SK-N-MC (cell line): Measurements from ENCODE around the gene SPTAN1.

Source experiments
- EZH2 ChIP-seq: fragments of 200-600 bp; sonication (generic); IDR thresholded peaks from one replicate; pipeline ENCODE4 v1.6.1; 2017; ENCODE audit warnings: antibody characterized with exemption
- FOXP2 ChIP-seq: optimal IDR thresholded peaks from 2 replicates; pipeline ENCODE3; 2011; ENCODE audit warnings: mild to moderate bottlenecking, moderate library complexity; ENCODE audit not compliant: insufficient read depth; ENCODE audit errors: extremely low read length, control extremely low read depth
- POLR2AphosphoS5 ChIP-seq: IDR thresholded peaks from 2 replicates; pipeline ENCODE4 v1.6.1; 2012; ENCODE audit warnings: mild to moderate bottlenecking, low read depth, low read length, borderline replicate concordance

- TF ChIP-seq POLR2AphosphoS5 (no peak), EZH2 (no peak), FOXP2 (no peak)
Measured at GRCh38 chr9:128634111-128634510, 81.7 kb downstream of the SPTAN1 start.
